A549 (cell line): ENCODE results near the gene COG6.

Experiments used
- CBX8 ChIP-seq: fragments of 200-600 bp; sonication (generic); IDR thresholded peaks from 2 replicates; pipeline ENCODE4 v1.6.1; 2016
- CEBPB ChIP-seq, 2 experiments: fragments of >200 bp in 1 of 2; sonication (Bioruptor Twin) in 1 of 2; formaldehyde crosslinking in 1 of 2; IDR thresholded peaks; 2 replicates each; pipeline ENCODE4 v1.6.1; 2012 to 2016
- EHF ChIP-seq: fragments of 250-450 bp; sonication (Bioruptor Pico); IDR thresholded peaks from 2 replicates; pipeline ENCODE4 v1.5.0; 2020; ENCODE audit warnings: mild to moderate bottlenecking
- EP300 ChIP-seq, 2 experiments: fragments of >200 bp; sonication (Bioruptor Twin); formaldehyde crosslinking; IDR thresholded peaks; 2 replicates in 1 of 2; 3 replicates in 1 of 2; pipeline ENCODE4 v1.6.1; 2016 to 2017
- GATA3 ChIP-seq: IDR thresholded peaks from 2 replicates; pipeline ENCODE4 v1.6.1; 2012; ENCODE audit warnings: borderline replicate concordance
- NR3C1 ChIP-seq: fragments of >200 bp; sonication (Bioruptor Twin); formaldehyde crosslinking; IDR thresholded peaks from 3 replicates; pipeline ENCODE4 v1.6.1; 2017
- POLR2A ChIP-seq: IDR thresholded peaks from 2 replicates; pipeline ENCODE4 v1.6.1; 2012; ENCODE audit warnings: mild to moderate bottlenecking, low read length
- RAD21 ChIP-seq, 2 experiments: fragments of >200 bp in 1 of 2; sonication (Bioruptor Twin) in 1 of 2; formaldehyde crosslinking in 1 of 2; IDR thresholded peaks in 1 of 2; conservative IDR thresholded peaks in 1 of 2; 2 replicates in 1 of 2; 3 replicates in 1 of 2; pipeline ENCODE4 v1.6.1; 2012 to 2018; ENCODE audit warnings: inconsistent platforms in 1 of 2
- SMC3 ChIP-seq: fragments of >200 bp; sonication (Bioruptor Twin); formaldehyde crosslinking; IDR thresholded peaks from 3 replicates; pipeline ENCODE4 v1.6.1; 2018; ENCODE audit warnings: inconsistent platforms
- TF ChIP-seq, protein P1 (sequence below): IDR thresholded peaks from 2 replicates; pipeline ENCODE4 v1.6.1; 2012
- TF ChIP-seq, protein P2 (sequence below): fragments of >200 bp; sonication (Bioruptor Twin); formaldehyde crosslinking; IDR thresholded peaks from 3 replicates; pipeline ENCODE4 v1.5.1; 2016
- TF ChIP-seq, protein P3 (sequence below): IDR thresholded peaks from 2 replicates; pipeline ENCODE4 v1.6.1; 2012
- TF ChIP-seq, protein P4 (sequence below): fragments of 150-350 bp; IDR thresholded peaks from 2 replicates; pipeline ENCODE4 v1.6.1; 2014; ENCODE audit warnings: low read depth, mild to moderate bottlenecking, low read length

DNA sequence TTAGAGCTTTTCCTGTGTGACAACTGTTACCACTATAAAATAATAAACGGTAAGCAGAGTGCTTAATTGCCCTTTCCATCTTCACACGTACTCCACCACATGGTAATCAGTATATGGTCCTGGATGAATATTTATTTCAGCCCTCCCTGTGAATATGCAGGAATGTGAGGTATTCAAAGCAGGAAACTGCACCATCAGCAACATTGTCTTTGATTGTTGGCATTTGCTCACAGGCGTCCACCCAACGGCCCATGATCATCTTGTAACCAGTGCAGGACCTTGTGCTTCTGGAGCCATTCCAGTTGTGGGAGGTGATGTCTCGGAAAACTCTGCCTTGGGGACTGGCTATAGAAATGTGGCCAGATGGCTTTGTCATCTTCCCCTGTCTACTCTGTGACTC, 132.6 kb downstream of the COG6 start:
- no peak for TF ChIP-seq EP300 (IDR thresholded peaks at IDR 0.05)
- no peak for TF ChIP-seq CBX8
- TF ChIP-seq, protein P1, sequence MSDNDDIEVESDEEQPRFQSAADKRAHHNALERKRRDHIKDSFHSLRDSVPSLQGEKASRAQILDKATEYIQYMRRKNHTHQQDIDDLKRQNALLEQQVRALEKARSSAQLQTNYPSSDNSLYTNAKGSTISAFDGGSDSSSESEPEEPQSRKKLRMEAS, result no peak
- no peak for TF ChIP-seq GATA3
- TF ChIP-seq, protein P2, sequence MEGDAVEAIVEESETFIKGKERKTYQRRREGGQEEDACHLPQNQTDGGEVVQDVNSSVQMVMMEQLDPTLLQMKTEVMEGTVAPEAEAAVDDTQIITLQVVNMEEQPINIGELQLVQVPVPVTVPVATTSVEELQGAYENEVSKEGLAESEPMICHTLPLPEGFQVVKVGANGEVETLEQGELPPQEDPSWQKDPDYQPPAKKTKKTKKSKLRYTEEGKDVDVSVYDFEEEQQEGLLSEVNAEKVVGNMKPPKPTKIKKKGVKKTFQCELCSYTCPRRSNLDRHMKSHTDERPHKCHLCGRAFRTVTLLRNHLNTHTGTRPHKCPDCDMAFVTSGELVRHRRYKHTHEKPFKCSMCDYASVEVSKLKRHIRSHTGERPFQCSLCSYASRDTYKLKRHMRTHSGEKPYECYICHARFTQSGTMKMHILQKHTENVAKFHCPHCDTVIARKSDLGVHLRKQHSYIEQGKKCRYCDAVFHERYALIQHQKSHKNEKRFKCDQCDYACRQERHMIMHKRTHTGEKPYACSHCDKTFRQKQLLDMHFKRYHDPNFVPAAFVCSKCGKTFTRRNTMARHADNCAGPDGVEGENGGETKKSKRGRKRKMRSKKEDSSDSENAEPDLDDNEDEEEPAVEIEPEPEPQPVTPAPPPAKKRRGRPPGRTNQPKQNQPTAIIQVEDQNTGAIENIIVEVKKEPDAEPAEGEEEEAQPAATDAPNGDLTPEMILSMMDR, result no peak
- no peak for TF ChIP-seq POLR2A
- TF ChIP-seq, protein P3, sequence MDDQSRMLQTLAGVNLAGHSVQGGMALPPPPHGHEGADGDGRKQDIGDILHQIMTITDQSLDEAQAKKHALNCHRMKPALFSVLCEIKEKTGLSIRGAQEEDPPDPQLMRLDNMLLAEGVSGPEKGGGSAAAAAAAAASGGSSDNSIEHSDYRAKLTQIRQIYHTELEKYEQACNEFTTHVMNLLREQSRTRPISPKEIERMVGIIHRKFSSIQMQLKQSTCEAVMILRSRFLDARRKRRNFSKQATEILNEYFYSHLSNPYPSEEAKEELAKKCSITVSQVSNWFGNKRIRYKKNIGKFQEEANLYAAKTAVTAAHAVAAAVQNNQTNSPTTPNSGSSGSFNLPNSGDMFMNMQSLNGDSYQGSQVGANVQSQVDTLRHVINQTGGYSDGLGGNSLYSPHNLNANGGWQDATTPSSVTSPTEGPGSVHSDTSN, result no peak
- no peak for TF ChIP-seq SMC3
- no peak for TF ChIP-seq EHF (CRISPR knock-in tag)
- no peak for TF ChIP-seq NR3C1
- TF ChIP-seq, protein P4, sequence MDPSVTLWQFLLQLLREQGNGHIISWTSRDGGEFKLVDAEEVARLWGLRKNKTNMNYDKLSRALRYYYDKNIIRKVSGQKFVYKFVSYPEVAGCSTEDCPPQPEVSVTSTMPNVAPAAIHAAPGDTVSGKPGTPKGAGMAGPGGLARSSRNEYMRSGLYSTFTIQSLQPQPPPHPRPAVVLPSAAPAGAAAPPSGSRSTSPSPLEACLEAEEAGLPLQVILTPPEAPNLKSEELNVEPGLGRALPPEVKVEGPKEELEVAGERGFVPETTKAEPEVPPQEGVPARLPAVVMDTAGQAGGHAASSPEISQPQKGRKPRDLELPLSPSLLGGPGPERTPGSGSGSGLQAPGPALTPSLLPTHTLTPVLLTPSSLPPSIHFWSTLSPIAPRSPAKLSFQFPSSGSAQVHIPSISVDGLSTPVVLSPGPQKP, result no peak
- TF ChIP-seq CEBPB (IDR thresholded peaks at IDR 0.05), result no peak
- no peak for TF ChIP-seq RAD21 (conservative IDR thresholded peaks at IDR 0.05 in 1 of 2, IDR thresholded peaks at IDR 0.05 in 1 of 2)
